WTC11 (cell line): ENCODE results near the gene PLAAT3. TPM values are rescaled to one million over a fixed set of nuclear protein-coding genes. Genes with fewer than 3 reads are reported as not detected.
A peak's percentile ranks its signal among the peaks of the same experiment; 100 is the strongest.

Experiments
- ATAC-seq: fragments of 200-7000 bp; cut with Tn5 transposase; 2 replicates; pipeline ENCODE4 v1.10.0; 2021; ENCODE audit warnings: mild to moderate bottlenecking, moderate library complexity
- CTCF ChIA-PET: fragments of 300-600 bp; sonication (Branson Sonifier 250); formaldehyde crosslinking; loops from one replicate; lab custom pipeline; 2021; ENCODE audit warnings: antibody characterized with exemption; lab: Charles Lee
- POLR2A ChIA-PET: fragments of 350-600 bp; sonication (Branson Sonifier 250); formaldehyde crosslinking; loops from one replicate; lab custom pipeline; 2021; ENCODE audit warnings: antibody characterized with exemption; lab: Charles Lee
- DNase-seq: peaks from one replicate; pipeline ENCODE4 v3.0.0; 2021; ENCODE audit warnings: low spot score
- H3K27ac Mint-ChIP-seq: 2 replicates; pipeline ENCODE4 v1.8.0; 2021; ENCODE audit warnings: mixed read lengths
- H3K27me3 Mint-ChIP-seq: 2 replicates; pipeline ENCODE4 v1.8.0; 2021; ENCODE audit warnings: low read depth, mild to moderate bottlenecking, moderate library complexity, mixed read lengths
- H3K36me3 Mint-ChIP-seq: 2 replicates; pipeline ENCODE4 v1.8.0; 2021; ENCODE audit warnings: mixed read lengths
- H3K4me1 Mint-ChIP-seq: 2 replicates; pipeline ENCODE4 v1.8.0; 2022; ENCODE audit warnings: mixed read lengths
- H3K4me3 Mint-ChIP-seq: 2 replicates; pipeline ENCODE4 v1.8.0; 2021; ENCODE audit warnings: mild to moderate bottlenecking, moderate library complexity, mixed read lengths
- H3K9me3 Mint-ChIP-seq: 2 replicates; pipeline ENCODE4 v1.8.0; 2021; ENCODE audit warnings: mixed read lengths
- CBFB ChIP-seq: sonication (generic); formaldehyde crosslinking; IDR thresholded peaks from 2 replicates; pipeline ENCODE4 v1.8.1; 2022; ENCODE audit warnings: mild to moderate bottlenecking, low read depth, missing genetic modification reagents
- EMX1 ChIP-seq: fragments of 250-450 bp; sonication (Bioruptor Pico); IDR thresholded peaks from 2 replicates; pipeline ENCODE4 v1.8.0; 2021; ENCODE audit warnings: mild to moderate bottlenecking
- ETV6 ChIP-seq: sonication (generic); formaldehyde crosslinking; IDR thresholded peaks from 2 replicates; pipeline ENCODE4 v1.8.1; 2022; ENCODE audit warnings: mild to moderate bottlenecking, missing genetic modification reagents
- FOXK1 ChIP-seq: sonication (generic); formaldehyde crosslinking; IDR thresholded peaks from 2 replicates; pipeline ENCODE4 v1.8.0; 2022; ENCODE audit warnings: mild to moderate bottlenecking, moderate library complexity, missing genetic modification reagents
- HMGA2 ChIP-seq: fragments of 250-450 bp; sonication (Bioruptor Pico); IDR thresholded peaks from 2 replicates; pipeline ENCODE4 v1.4.0; 2021; ENCODE audit warnings: mild to moderate bottlenecking, moderate library complexity
- JUN ChIP-seq: sonication (generic); formaldehyde crosslinking; IDR thresholded peaks from 2 replicates; pipeline ENCODE4 v1.8.0; 2023; ENCODE audit warnings: mild to moderate bottlenecking, missing genetic modification reagents
- NR3C1 ChIP-seq: sonication (generic); formaldehyde crosslinking; conservative IDR thresholded peaks from 2 replicates; pipeline ENCODE4 v1.8.1; 2023; ENCODE audit warnings: low read depth, mild to moderate bottlenecking, missing genetic modification reagents
- RELA ChIP-seq: sonication (generic); formaldehyde crosslinking; IDR thresholded peaks from 2 replicates; pipeline ENCODE4 v1.8.1; 2022; ENCODE audit warnings: missing genetic modification reagents, mild to moderate bottlenecking, borderline replicate concordance
- RORB ChIP-seq: fragments of 250-450 bp; sonication (Bioruptor Pico); IDR thresholded peaks from 2 replicates; pipeline ENCODE4 v1.9.0; 2021; ENCODE audit warnings: mild to moderate bottlenecking
- TEAD1 ChIP-seq: sonication (generic); formaldehyde crosslinking; IDR thresholded peaks from 2 replicates; pipeline ENCODE4 v1.8.0; 2022; ENCODE audit warnings: mild to moderate bottlenecking, missing genetic modification reagents
- ZNF121 ChIP-seq: sonication (generic); formaldehyde crosslinking; IDR thresholded peaks from 2 replicates; pipeline ENCODE4 v1.8.0; 2023; ENCODE audit warnings: missing genetic modification reagents
- ZNF263 ChIP-seq: sonication (generic); formaldehyde crosslinking; IDR thresholded peaks from 2 replicates; pipeline ENCODE4 v1.8.1; 2022; ENCODE audit warnings: low read depth, mild to moderate bottlenecking, moderate library complexity, missing genetic modification reagents
- total RNA-seq: library from RNA; stranded (reverse); gene quantifications from 3 replicates; pipeline ENCODE4 v1.2.3, GENCODE V29; 2021
- TF ChIP-seq, protein P1 (sequence below): fragments of 250-450 bp; sonication (Bioruptor Pico); IDR thresholded peaks from 2 replicates; pipeline ENCODE4 v1.8.0; 2021; ENCODE audit warnings: mild to moderate bottlenecking
- TF ChIP-seq, protein P2 (sequence below): fragments of 200-600 bp; IDR thresholded peaks from 2 replicates; pipeline ENCODE4 v1.8.0; 2022; ENCODE audit warnings: antibody characterized with exemption
- TF ChIP-seq, protein P3 (sequence below): sonication (generic); formaldehyde crosslinking; IDR thresholded peaks from 2 replicates; pipeline ENCODE4 v1.8.0; 2022; ENCODE audit warnings: mild to moderate bottlenecking, missing genetic modification reagents
- TF ChIP-seq, protein P4 (sequence below): sonication (generic); formaldehyde crosslinking; IDR thresholded peaks from 2 replicates; pipeline ENCODE4 v1.8.0; 2023; ENCODE audit warnings: mild to moderate bottlenecking, missing genetic modification reagents
- TF ChIP-seq, protein P5 (sequence below): sonication (generic); formaldehyde crosslinking; IDR thresholded peaks from 2 replicates; pipeline ENCODE4 v1.8.0; 2022; ENCODE audit warnings: mild to moderate bottlenecking, missing genetic modification reagents
- TF ChIP-seq, protein P6 (sequence below): sonication (generic); formaldehyde crosslinking; IDR thresholded peaks from 2 replicates; pipeline ENCODE4 v1.8.0; 2022; ENCODE audit warnings: mild to moderate bottlenecking, missing genetic modification reagents

PLAAT3 gene
- total RNA-seq, 1 experiment from 2014 or later, result 160 TPM

DNA sequence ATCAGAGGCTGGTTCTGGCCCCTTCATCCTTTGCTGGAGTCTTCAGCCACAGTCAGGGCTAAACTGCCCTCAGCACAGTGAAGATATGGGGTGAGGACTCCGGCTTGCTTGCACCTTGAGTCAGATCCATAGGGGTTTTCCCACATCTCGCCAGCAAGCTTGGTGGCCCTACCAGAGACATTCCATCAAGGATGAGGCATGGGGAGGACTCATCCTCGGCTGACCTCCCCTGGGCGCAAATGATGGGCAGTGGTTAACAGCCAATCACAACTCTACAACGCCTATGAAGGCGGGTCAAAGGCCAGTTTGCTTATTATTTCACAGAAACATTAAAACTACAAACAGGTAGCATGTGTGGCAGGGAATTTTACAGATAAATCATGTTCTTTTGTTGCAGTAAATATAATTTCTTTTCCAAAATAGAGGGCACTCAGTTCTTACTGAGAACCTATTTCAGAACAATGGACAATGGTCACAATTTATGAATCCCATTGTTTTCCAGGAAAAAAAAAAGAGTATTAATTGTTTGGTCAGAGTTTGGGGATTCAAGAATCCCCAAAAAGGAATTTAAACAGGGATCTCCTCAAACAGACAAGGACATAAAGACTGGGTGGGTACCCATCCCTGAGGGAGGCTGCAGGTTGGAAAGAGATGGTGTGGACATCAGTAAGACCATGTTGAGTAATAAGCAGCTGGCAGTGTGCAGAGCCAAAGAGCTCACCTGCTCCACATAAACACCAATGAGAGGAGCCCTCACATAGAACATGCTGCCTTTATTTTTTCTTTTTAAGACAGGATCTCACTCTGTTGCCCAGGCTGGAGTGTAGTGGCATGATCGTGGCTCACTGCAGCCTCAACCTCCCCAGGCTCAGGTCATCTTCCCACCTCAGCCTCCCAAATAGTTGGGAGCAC lies 14.8 kb downstream of the PLAAT3 start:
- Mint-ChIP-seq H3K36me3 (peaks cover 48% of the 10 kb centered on the region), H3K27me3 (no peaks in the 10 kb centered on the region), H3K4me1 (peaks cover 13% of the 10 kb centered on the region), H3K4me3 (no peak overlapping the region), H3K9me3 (peaks cover 9% of the 10 kb centered on the region; the same call in 1 of the 2 replicates), H3K27ac (peak overlapping the region; percentile 63; the same call in 1 of the 2 replicates)
- DNase-seq (no peak), ATAC-seq (no peak)
- TF ChIP-seq ZNF263, result peak; percentile 26; the same call in 1 of the 2 replicates
- TF ChIP-seq ZNF121 (CRISPR knock-in tag), result peak; percentile 11; the same call in 1 of the 2 replicates
- TF ChIP-seq RORB (CRISPR knock-in tag), result no peak
- ChIA-PET CTCF (no interaction called here), POLR2A (no interaction called here)

DNA sequence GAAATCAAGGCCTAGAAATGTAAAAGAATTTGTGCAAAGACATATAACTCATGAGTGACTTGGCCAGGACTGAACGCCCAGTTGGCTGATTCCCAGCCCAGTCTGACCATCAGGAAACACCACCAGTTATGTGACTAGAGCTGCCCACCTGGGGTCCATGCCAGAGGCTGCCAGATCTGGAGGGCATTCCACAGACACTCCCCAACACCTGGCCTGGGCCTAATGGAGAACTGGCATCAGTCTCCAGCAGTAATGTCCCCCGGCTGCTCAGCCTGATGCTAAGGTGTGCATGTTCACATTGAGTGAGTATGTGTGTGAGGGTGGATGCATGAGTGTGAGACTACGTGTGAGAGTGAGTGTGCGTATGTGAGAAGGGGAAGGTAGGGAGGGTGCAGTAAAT lies 15.7 kb downstream of the PLAAT3 start:
- CTCF ChIA-PET, result no interaction called here
- POLR2A ChIA-PET, result no interaction called here
- Mint-ChIP-seq H3K4me1 (peaks cover 16% of the 10 kb centered on the region), H3K27me3 (no peaks in the 10 kb centered on the region), H3K4me3 (no peak overlapping the region), H3K9me3 (peaks cover 9% of the 10 kb centered on the region; the same call in 1 of the 2 replicates), H3K36me3 (peaks cover 57% of the 10 kb centered on the region), H3K27ac (peak overlapping the region; percentile 8; the same call in 1 of the 2 replicates)
- ATAC-seq, result no peak
- no peak for DNase-seq
- no peak for TF ChIP-seq FOXK1 (CRISPR knock-in tag)

DNA sequence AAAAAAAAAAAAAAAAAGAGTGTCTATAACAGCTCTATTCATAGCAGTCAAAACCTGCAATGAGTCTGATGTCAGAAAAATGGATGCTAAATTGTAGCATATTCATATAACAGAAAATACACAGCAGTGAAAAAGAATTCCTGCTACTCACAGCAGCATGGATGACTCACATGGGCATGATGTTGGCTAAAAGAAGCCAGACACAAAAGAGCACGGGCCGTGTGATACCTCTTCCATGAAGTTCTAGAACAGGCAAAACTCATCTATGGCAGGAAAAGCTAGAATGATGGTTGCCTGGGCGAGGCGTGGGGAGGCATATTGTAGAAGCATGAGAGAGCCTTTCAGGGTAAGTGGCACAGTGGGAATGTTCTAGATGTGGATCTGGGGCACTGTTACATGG lies 18.9 kb downstream of the PLAAT3 start:
- TF ChIP-seq, protein P1, sequence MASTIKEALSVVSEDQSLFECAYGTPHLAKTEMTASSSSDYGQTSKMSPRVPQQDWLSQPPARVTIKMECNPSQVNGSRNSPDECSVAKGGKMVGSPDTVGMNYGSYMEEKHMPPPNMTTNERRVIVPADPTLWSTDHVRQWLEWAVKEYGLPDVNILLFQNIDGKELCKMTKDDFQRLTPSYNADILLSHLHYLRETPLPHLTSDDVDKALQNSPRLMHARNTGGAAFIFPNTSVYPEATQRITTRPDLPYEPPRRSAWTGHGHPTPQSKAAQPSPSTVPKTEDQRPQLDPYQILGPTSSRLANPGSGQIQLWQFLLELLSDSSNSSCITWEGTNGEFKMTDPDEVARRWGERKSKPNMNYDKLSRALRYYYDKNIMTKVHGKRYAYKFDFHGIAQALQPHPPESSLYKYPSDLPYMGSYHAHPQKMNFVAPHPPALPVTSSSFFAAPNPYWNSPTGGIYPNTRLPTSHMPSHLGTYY, result no peak
- TF ChIP-seq EMX1 (CRISPR knock-in tag) (no peak), NR3C1 (CRISPR knock-in tag) (no peak), RELA (no peak)
- TF ChIP-seq, protein P2, sequence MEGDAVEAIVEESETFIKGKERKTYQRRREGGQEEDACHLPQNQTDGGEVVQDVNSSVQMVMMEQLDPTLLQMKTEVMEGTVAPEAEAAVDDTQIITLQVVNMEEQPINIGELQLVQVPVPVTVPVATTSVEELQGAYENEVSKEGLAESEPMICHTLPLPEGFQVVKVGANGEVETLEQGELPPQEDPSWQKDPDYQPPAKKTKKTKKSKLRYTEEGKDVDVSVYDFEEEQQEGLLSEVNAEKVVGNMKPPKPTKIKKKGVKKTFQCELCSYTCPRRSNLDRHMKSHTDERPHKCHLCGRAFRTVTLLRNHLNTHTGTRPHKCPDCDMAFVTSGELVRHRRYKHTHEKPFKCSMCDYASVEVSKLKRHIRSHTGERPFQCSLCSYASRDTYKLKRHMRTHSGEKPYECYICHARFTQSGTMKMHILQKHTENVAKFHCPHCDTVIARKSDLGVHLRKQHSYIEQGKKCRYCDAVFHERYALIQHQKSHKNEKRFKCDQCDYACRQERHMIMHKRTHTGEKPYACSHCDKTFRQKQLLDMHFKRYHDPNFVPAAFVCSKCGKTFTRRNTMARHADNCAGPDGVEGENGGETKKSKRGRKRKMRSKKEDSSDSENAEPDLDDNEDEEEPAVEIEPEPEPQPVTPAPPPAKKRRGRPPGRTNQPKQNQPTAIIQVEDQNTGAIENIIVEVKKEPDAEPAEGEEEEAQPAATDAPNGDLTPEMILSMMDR, result no peak
- TF ChIP-seq, protein P3, sequence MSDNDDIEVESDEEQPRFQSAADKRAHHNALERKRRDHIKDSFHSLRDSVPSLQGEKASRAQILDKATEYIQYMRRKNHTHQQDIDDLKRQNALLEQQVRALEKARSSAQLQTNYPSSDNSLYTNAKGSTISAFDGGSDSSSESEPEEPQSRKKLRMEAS (CRISPR knock-in tag), result no peak
- TF ChIP-seq, protein P4, sequence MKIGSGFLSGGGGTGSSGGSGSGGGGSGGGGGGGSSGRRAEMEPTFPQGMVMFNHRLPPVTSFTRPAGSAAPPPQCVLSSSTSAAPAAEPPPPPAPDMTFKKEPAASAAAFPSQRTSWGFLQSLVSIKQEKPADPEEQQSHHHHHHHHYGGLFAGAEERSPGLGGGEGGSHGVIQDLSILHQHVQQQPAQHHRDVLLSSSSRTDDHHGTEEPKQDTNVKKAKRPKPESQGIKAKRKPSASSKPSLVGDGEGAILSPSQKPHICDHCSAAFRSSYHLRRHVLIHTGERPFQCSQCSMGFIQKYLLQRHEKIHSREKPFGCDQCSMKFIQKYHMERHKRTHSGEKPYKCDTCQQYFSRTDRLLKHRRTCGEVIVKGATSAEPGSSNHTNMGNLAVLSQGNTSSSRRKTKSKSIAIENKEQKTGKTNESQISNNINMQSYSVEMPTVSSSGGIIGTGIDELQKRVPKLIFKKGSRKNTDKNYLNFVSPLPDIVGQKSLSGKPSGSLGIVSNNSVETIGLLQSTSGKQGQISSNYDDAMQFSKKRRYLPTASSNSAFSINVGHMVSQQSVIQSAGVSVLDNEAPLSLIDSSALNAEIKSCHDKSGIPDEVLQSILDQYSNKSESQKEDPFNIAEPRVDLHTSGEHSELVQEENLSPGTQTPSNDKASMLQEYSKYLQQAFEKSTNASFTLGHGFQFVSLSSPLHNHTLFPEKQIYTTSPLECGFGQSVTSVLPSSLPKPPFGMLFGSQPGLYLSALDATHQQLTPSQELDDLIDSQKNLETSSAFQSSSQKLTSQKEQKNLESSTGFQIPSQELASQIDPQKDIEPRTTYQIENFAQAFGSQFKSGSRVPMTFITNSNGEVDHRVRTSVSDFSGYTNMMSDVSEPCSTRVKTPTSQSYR (CRISPR knock-in tag), result no peak
- ChIA-PET CTCF (interaction anchor here (0.7 kb wide), 1 partner anchor 28 kb away, joined by 3 read pairs; no protein-coding TSS in a partner anchor), POLR2A (no interaction called here)
- Mint-ChIP-seq H3K27ac (no peak overlapping the region), H3K9me3 (peaks cover 9% of the 10 kb centered on the region; the same call in 1 of the 2 replicates), H3K4me3 (no peak overlapping the region), H3K36me3 (peaks cover 79% of the 10 kb centered on the region), H3K27me3 (no peaks in the 10 kb centered on the region), H3K4me1 (peaks cover 18% of the 10 kb centered on the region)
- no peak for ATAC-seq
- no peak for DNase-seq

DNA sequence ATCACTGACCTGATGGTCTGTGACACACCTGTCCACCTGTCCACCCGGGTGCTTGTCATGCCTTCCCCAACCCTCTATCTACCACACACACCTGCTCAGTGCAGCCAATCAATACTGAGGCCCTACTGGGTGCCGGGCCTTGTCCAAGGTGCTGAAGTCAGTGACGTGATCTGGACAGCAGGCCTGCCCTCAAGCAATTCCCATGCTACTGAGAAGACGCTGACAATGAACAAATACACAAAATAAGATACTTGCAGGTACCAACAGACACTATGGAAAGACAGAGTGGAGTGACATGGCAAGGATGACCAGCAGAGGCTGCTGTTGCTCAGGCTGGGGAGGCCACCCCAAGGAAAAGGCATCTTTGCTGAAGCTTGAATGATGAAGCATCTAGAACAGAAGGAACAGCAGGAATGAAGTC lies 21.2 kb downstream of the PLAAT3 start:
- Mint-ChIP-seq H3K4me1 (peaks cover 12% of the 10 kb centered on the region), H3K4me3 (no peak overlapping the region), H3K27ac (peak overlapping the region; percentile 34), H3K36me3 (peaks cover 84% of the 10 kb centered on the region), H3K27me3 (no peaks in the 10 kb centered on the region)
- peak; percentile 49 for DNase-seq
- CTCF ChIA-PET, result interaction anchor here (0.7 to 3.0 kb wide), 9 partner anchors 13 to 114 kb away, joined by 3 to 12 read pairs (median 5); partner anchors contain the start of gene PLAAT4
- TF ChIP-seq JUN (peak; percentile 59; the same call in 1 of the 2 replicates), ETV6 (peak; percentile 55; the same call in 1 of the 2 replicates), HMGA2 (CRISPR knock-in tag) (no peak), ZNF121 (CRISPR knock-in tag) (0 out of 2 replicates have a peak, but pooled peaks have one; percentile 11), CBFB (no peak), TEAD1 (0 out of 2 replicates have a peak, but pooled peaks have one; percentile 18)
- TF ChIP-seq, protein P5, sequence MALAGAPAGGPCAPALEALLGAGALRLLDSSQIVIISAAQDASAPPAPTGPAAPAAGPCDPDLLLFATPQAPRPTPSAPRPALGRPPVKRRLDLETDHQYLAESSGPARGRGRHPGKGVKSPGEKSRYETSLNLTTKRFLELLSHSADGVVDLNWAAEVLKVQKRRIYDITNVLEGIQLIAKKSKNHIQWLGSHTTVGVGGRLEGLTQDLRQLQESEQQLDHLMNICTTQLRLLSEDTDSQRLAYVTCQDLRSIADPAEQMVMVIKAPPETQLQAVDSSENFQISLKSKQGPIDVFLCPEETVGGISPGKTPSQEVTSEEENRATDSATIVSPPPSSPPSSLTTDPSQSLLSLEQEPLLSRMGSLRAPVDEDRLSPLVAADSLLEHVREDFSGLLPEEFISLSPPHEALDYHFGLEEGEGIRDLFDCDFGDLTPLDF (CRISPR knock-in tag), result no peak
- TF ChIP-seq, protein P6, sequence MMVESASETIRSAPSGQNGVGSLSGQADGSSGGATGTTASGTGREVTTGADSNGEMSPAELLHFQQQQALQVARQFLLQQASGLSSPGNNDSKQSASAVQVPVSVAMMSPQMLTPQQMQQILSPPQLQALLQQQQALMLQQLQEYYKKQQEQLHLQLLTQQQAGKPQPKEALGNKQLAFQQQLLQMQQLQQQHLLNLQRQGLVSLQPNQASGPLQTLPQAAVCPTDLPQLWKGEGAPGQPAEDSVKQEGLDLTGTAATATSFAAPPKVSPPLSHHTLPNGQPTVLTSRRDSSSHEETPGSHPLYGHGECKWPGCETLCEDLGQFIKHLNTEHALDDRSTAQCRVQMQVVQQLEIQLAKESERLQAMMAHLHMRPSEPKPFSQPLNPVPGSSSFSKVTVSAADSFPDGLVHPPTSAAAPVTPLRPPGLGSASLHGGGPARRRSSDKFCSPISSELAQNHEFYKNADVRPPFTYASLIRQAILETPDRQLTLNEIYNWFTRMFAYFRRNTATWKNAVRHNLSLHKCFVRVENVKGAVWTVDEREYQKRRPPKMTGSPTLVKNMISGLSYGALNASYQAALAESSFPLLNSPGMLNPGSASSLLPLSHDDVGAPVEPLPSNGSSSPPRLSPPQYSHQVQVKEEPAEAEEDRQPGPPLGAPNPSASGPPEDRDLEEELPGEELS (CRISPR knock-in tag), result 0 out of 2 replicates have a peak, but pooled peaks have one; percentile 48
- TF ChIP-seq, all 79 proteins: peak for 5
- H3K9me3 Mint-ChIP-seq, result peaks cover 9% of the 10 kb centered on the region; the same call in 1 of the 2 replicates
- ATAC-seq, result peak; percentile 82
- POLR2A ChIA-PET, result no interaction called here
